NCI-H2196 (cell line): ENCODE data around the gene MBD4.
"Not testable (repeated sequence)": the region's sequence is repeated elsewhere in the genome, so short reads cannot be mapped to it uniquely, and the experiment has no call there.

Experiments used
- DNase-seq: peaks from one replicate; lab custom pipeline; 2025; ENCODE audit not compliant: unreplicated experiment; lab: John Stamatoyannopoulos, UW

The MBD4 gene

DNA sequence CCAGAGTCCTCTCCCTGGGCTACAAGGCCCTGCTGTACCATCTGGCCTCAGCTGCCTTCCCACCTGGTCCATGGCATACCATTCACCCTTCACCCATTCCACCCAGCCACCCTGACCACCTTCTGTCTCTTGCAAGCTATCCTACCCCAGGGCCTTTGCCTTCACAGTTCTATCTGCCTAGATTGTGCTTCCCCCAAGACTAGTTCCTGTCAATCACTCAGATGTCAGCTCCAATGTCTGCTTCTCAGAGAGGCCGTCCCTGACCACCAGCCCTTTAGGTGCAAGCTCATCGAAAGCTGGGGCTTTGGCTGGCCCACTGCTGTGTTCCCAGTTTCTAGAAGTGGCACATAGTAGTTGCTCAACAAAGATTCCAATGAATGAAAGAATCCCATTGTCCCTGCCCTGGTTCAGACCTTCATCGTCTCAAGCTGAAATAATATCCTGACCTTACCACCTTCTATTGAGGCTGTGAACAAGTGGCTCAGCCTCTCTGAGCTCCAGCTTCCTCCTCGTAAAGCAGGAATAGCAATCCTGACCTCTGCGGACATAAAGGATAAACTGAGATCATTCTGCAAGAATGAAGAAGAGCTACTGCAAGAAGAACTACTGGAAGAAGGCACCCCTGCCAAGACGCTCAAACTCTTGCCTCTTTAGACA lies 27.1 kb downstream of the MBD4 start:
- no peak for DNase-seq

DNA sequence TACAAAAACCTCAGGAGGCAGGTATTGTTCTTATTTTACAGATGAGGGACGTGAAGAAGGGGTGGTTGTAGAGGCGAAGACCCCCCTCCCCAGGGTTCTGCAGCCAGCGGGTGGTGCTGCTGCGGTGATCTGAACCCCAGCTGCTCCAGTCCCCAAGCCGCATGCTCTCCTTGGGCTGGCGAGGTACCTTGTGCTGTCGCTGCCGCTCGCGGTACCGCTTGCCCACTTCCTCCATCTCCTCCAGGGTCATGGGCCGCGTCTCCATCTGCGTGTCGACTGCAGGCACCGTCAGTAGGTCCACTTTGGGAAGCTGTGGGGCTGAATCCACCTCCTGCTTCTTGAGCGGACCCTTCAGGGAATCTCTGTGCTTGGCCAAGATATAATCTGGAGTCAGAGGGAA lies 28.8 kb downstream of the MBD4 start:
- no peak for DNase-seq

DNA sequence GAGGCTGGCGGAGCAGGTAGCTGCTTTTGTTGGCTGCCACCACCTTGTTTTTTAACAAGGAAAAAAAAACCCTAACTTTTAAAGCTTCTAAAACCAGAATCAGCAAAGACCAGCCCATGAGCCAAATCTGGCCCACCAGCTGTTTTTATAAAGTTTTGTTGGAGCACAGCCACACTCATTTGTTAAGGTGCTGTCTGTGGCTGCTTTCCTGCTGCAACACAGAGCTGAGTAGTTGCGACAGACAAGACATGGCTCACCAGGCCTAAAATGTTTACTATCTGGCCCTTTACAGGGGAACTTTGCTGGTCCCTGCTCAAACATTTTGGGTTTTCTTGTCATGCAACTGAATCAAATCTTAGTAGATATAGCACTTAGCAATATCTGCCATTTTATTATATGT lies 30.2 kb downstream of the MBD4 start:
- no peak for DNase-seq

DNA sequence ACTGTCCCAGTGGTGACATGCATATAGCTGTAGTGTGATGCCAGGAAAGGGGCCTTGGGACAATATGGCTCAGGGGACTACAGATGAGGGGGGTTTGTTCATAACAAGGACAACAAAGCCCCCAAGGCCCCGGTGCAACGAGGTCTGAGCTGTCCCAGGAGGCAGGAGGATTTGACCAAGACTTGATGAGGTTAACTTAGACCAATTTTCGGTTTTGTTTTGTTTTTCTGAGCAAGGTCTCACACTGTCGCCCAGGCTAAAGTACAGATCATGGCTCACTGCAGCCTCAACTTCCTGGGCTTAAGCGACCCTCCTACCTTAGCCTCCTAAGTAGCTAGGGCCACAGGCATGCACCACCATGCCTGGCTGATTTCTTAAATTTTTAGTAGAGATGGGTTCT lies 35.1 kb downstream of the MBD4 start:
- no peak for DNase-seq

DNA sequence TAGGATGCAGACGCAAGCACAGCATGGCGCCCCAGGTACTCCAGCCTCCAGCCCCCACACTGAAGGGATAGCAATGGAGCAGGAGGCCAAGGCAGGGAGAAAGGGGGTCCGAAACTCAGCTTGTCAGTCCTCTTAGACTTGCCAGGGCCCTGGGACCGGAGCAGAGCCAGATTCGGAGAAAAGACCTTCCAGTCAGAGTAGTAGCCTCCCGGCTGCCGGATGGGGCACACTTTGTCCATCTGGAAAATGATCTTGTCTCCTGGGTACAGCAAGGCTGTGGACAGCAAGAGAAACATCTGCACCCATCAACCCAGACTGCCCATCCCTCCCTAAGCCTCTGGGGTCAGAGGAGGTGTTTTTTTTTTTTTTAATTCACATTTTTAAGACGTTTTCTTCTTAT lies 35.6 kb downstream of the MBD4 start:
- no peak for DNase-seq

DNA sequence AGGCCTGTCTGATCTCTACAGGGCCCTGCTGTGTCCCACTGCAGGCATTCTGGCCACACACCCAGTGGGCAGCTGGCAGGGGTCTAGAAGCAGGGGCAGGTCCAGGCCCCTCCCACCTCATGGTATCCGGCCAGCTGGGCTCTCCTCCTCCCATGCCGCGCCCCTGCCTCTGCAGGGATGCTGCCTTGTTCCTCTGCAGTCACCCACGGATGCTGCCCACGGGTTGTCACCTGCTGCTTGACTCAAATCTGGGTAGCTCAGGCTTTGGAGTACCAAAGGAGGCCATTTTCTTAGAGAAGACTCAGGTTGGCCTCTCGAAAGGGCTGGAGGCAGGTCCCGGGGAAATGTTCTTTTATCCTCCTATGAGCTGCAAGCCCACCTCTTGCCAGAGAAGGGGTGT lies 36.3 kb downstream of the MBD4 start:
- DNase-seq: no peak

DNA sequence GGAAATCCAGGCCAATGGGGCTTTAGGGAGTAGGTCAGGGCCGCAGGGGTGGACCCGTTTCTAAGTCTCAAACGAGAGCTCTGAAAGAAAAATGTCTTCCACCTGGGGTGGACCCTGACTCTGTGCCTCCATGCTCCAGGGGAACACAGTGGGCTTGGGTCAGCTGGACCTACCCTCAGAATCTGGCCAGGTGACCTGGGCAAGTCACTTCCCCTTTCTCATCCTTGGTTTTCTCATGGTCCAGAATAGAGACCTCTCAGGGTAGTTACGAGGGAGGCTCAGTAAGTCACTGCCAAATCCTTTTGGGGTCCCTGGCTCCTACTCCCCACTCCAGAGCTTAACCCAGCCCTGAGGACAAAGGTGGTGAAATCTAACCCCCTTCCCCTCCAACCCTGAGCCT lies 37.1 kb downstream of the MBD4 start:
- DNase-seq: no peak

DNA sequence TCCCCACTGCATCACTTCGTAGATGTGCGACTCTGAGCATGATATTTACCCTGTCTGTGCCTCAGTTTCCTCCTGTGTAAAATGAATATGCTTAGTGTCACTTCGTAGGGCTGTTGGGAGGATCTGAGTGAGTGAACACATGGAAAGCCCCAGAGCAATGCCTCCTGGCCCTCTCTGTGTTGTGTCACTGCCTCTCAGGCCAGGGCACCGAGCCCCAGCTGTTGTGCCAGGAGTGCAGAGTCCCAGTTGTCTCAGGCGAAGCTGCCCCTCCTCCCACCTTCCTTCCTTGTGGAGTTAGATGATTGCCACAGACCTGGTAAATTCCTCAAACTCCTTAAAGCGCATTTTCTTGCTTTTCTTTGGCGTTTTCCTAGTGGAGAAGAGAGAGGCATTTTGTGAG lies 37.5 kb downstream of the MBD4 start:
- DNase-seq: no peak

DNA sequence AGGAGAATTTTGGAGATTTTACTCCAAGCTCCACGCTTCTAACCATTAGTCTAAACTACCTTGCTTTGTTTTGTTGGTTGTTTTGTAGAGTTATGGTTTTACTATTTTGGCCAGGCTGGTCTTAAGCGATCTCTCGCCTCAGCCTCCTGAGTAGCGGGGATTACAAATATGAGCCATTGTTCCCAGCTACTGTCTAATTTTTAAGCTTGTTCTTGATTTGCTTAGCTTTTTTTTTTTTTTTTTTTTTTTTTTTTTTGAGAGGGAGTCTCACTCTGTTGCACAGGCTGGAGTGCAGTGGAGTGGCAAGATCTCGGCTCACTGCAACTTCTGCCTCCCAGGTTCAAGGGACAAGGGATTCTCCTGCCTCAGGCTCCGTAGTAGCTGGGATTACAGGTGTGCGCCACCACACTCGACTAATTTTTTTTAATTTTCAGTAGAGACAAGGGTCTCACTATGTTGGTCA lies 39.8 kb downstream of the MBD4 start:
- DNase-seq: no peak

DNA sequence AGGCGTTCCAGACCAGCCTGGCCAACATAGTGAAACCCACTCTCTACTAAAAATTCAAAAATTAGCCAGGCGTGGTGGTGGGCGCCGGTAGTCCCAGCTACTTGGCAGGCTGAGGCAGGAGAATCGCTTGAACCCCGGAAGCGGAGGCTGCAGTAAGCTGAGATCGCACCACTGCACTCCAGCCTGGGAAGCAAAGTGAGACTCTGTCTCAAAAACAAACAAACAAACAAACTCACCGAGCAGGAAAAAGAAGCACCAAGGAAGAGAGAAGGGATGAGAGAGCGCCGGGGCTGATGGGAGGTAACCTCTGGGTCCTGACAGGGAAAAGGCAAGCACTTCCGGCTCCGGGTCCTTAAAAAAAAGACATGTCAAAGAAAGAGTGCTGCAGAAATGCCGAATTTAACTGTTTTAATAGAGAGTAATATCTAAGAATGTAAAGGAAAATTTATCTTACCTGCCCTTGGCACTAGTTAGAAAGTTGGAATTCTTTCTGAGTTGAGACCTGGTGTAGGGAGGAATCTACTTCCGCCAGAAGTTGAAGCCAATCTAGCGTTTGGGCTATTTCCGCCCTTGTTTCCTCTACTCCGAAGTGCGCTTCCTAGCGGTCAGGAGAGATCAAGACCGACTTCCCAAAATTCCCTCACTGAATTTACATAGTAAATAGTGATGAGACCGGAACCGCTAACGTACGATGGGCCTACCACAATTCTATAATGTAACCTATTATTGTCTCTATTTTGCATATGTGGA lies 40.4 kb downstream of the MBD4 start:
- peak; percentile 96 for DNase-seq

DNA sequence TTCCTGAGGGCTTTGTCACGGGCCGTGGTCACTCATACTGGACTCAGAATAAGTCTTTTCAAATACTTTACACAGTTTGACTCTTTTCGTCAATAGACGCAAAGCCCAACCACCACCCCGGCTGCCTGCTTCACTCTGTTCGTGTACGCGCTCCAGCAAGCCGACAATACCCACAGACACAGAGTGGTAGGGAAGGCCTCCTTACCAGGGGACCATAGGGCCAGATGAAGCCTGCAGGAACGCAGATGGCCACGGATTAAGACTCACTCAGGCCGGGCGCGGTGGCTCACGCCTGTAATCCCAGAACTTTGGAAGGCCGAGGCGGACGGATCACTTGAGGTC lies 41.0 kb downstream of the MBD4 start:
- DNase-seq: no peak

DNA sequence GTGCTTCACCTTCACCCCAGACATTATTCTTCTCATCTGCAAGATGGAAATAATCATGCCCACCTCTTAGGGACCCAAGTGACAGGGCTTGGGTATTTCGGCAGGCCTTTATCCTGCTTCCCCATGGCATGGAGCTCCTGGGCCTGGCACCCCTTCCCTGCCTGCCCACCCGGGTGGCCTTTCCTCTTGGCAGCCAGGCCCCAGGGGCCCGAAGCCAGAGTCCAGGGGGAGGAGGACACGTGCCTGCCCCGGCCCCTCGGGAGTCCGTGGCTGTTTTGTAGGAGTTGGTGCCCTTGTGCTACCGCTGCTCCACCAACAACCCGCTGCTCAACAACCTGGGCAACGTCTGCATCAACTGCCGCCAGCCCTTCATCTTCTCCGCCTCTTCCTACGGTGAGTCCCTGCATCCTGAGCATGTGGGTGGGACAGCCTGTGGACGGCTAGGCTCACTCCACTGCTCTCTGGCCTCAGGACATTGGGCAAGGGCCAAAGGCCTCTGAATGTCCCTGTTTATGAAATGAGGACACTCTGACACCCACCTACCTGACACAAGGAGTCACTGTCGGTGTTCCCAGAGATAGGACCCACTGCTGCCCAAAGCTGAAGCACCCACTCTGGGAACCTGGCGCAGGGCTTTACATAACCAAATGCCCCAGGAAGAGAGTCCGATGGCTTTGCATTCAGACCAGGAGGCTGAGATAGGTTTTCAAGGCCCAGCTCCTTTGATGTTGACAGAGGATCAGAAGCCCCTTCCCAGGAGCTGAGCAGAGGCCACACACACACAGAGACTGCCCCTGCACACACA lies 45.8 kb downstream of the MBD4 start:
- not testable (repeated sequence) for DNase-seq

DNA sequence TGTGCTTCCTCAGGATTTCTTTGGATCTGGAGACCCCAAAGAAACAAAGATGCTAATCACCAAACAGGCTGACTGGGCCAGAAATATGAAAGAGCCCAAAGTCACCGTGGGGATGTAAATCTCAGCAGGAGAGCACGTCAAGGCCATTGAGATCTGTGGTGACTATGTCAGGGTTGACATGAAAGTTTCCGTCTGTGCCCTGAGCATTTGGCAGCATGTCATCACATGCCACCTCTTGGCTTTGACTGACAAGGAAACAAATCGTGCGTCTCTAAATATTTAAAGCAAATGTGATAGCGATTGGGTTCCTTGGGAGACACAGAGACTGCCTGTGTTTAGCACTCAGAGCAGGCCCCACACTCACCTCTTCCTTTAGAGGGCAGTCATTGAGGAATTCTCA lies 46.5 kb downstream of the MBD4 start:
- DNase-seq: no peak

DNA sequence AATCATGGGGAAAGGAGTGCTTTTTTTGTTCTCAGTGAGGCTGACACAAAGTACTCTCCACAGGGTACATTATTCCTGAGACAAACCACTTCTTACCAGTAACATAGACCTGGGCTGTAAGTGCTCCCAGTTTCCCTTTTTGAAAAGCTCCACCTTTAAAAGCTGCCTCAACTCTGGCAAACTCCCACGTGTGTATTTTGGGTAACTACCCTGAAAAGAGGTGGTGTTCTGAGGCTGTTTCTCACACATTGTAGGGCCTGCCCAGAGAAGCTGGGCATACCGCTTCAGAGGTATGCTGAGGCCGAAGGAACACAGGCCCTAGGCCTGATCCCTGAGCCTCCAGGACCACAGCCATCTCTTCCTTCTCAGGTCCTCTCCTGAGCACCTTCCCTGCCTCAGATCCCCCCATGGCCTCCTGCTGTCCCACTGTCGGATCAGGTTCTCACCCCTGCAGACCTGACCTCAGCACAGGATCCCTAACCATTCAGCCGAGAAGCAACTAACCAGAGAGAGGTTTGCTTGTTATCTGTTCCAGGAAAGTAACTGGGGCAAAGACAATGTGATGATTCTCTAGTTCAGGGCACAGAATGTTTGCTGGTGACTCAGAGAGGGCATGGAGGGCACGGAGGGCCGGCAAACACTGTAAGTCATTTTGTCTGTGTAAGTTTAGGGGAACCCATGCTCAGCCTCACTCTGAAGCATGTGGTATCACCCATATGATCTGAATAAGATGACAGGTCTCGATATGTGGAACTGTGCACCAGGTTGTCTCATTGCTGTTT lies 47.5 kb downstream of the MBD4 start:
- not testable (repeated sequence) for DNase-seq

DNA sequence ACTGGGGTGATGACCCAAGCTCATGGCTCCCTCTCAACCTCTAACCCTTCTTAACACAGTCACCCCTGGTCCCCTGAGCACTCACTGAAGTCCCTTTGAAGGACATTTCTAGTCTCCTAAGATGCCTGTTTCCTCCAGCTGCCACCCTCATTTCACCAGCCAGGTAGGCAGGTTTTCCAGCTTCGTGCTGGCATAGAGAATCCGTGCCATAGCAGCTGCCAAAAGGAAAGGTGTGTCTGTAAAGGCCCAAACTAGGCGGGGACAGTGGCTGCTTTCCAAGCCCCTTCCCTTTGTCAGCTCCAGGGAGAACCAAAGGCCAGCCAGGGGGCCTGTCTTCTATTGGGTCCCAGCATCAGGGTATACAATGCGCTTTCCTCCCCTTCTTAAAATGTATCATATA lies 48.2 kb downstream of the MBD4 start:
- not testable (repeated sequence) for DNase-seq

DNA sequence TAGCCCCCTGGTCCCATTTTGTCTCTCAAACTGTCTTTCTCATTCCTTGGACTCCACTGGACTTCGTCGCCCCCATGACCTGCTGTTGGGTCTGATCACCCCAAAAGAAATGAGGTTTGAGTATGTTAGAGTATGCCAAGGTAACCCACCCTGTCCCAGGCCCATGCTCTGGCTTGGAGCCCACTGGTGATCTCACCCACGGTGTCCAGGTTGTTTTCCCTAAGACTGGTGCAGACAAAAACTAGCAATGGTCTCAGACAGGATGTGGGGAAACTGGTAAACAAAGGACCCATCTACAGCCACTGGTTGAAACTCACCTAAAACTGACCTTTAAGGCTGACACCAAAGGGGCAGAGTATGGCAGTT lies 50.2 kb downstream of the MBD4 start:
- DNase-seq: no peak

DNA sequence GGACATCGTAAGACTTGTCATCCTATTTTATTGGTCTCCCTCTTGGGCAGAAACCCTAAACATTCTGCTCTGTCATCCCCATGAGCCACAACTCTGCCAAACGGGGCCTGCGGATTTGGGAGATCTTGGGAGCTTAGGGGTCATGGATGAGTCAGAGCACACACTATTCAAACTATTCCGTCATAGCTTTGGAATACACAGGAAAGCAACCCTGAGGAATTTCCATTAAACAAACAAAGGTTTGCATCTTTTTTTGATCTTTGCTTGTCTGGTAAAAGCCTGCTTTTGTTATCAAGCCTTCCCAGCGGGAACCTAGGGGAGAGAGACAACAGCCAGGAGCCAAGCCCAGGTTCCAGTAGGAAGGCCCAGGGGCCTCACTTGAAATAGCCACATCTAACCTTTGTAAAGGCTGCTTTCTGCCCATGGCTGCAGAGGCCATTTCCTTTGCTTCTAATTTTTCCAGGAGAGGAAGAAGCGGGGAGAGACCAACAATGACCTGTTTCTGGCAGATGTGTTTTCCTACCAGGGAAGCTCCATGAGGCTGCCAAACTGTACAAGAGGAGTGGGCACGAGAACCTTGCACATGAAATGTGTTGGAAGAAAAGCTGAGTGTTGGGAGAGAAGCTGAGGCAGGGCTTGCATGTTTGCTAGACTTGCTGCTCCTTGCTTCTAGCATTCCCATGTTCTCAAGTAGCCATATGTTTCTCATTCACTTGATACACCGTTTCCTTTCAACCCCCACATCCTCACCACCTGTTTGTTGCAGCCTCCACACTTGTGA lies 50.8 kb downstream of the MBD4 start:
- not testable (repeated sequence) for DNase-seq

DNA sequence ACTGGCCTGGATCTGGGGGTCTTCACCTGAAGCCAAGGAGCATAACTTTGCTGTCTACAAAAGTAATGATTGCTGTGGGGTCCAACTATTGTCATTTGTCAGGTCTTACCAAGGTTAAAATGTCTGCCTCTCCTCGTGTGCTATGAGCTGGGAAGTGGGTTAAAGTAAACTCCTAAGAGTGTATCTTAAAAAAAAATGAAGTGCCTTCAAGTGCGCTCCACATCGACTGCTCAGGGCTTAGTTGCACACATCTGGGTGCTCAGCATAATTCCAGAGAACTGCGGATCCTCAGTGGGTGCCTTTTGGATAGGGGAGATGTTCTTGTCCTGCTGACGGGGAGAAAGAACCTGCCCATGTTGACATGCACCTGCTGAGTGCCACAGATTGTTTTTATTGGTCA lies 52.3 kb downstream of the MBD4 start:
- no peak for DNase-seq

DNA sequence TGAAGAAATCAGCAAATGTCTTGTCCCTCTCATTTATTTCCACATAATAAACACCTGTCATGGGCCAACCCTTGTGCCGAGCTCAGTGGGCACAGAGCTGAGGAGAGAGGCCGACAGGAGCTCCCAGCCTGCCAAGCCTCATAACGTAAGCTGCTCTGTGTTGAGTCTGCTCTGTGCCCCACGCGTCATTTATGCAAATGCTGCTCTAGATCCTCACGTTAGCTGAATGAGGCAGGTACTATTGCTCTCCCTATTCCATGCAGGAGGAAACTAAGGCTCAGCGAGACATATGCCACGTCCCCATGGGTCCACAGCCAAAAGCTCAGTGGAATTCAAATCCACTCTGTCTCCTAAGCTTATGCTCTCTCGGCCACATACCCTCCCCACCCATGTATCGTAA lies 52.8 kb downstream of the MBD4 start:
- DNase-seq: no peak

DNA sequence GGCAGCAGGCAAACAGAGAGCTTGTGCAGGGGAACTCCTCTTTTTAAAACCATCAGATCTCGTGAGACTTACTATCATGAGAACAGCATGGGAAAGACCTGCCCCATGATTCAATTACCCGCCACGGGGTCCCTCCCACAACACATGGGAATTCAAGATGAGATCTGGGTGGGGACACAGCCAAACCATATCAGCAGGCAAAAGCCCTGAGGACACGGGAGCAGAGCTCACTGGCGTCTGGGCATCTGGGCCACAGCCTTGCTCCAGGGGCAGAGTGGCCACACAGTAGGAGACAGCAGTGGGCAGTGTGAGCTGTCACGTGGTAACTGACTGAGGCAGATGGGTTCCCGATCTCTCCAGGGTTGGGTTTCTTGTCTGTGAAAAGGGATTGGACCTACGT lies 54.2 kb downstream of the MBD4 start:
- not testable (repeated sequence) for DNase-seq
